ENCODE measurements around the gene ASIC5. TPM values are rescaled to one million over a fixed set of nuclear protein-coding genes. Genes with fewer than 3 reads are reported as not detected.
A peak's percentile ranks its signal among the peaks of the same experiment; 100 is the strongest.

Gene ASIC5
- total RNA-seq, 6 experiments from 2014 or later, result not detected

DNA sequence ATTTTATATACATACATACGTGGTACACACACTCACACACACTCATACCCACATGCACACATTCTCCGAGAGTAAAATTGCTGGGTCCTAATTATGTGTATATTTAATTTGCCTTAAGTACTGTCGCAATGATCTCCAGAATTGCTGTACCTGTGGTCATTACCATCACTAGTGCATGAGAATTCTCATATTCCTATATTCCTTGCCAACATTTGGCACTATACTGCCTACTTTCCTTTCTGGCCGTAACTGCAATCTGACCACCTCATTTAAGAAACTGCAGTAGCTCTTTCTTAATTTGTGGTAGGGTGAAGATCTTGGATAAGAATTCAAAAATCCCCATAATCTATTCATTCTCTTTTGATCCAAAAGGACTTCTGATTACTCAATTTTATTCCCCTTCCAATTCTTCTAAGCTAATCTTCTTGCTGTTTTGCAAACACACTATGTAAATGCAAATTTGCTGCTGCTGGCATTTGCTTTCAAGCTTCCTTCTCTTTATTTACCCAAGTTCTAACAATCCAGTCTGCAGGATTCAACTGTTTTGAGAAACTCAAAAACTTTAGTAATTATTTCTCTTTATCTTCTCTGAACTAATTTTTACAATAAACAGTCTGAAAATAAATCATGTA, 45.1 kb downstream of the ASIC5 start:
- Histone ChIP-seq H3K27me3 (no peaks in the 10 kb centered on the region), H3K4me3 (no peak overlapping the region), H3K9me3 (no peaks in the 10 kb centered on the region), H3K27ac (peak overlapping the region in 1 of 3 donors; percentile 27), H3K4me1 (peaks cover 0 to 19% (median 0%) of the 10 kb centered on the region in 4 donors), H3K36me3 (no peaks in the 10 kb centered on the region)
- WGBS (ENCODE audit: insufficient coverage, low coverage, low lambda C conversion rate, missing lambda C conversion rate), result 78% methylated on average over 4 of the region's 4 CpGs
- peak; percentile 51 to 82 (median 72) for ATAC-seq
- DNase-seq, result no peak
- TF ChIP-seq CTCF (IDR thresholded peaks at IDR 0.05) (no peak), POLR2A (IDR thresholded peaks at IDR 0.05) (no peak)
- intact Hi-C loops (cut with DNase I), result no loop called here

DNA sequence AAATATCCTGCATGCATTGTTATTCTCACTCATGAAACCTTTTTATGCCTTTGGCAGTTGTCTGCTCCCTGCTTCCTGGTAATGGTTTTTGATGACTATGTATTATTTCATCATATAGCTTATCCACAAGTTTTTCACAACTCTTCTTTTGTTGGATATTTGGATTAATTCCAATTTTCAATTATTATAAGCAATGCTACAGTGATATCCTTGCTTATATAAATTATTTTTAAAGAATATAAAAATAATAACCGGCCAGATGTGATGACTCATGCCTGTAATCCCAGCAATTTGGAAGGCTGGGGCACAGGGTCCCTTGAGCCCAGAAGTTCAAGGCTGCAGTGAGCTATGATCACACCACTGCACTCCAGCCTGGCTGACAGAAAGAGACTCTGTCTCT, 47.0 kb downstream of the ASIC5 start:
- H3K4me3 ChIP-seq, result no peak overlapping the region
- H3K36me3 ChIP-seq, result no peaks in the 10 kb centered on the region
- no peaks in the 10 kb centered on the region for H3K9me3 ChIP-seq
- no peak overlapping the region for H3K27ac ChIP-seq
- DNase-seq (no peak), ATAC-seq (peak in 2 of 4 donors; percentile 19 to 41)
- H3K27me3 ChIP-seq, result no peaks in the 10 kb centered on the region
- TF ChIP-seq CTCF (IDR thresholded peaks at IDR 0.05), result no peak
- TF ChIP-seq POLR2A (IDR thresholded peaks at IDR 0.05), result no peak
- peaks cover 0 to 19% (median 0%) of the 10 kb centered on the region in 4 donors for H3K4me1 ChIP-seq
- 61% methylated on average over 1 of the region's 1 CpG for WGBS (ENCODE audit: insufficient coverage, low coverage, low lambda C conversion rate, missing lambda C conversion rate)
- intact Hi-C loops (cut with DNase I), result no loop called here

DNA sequence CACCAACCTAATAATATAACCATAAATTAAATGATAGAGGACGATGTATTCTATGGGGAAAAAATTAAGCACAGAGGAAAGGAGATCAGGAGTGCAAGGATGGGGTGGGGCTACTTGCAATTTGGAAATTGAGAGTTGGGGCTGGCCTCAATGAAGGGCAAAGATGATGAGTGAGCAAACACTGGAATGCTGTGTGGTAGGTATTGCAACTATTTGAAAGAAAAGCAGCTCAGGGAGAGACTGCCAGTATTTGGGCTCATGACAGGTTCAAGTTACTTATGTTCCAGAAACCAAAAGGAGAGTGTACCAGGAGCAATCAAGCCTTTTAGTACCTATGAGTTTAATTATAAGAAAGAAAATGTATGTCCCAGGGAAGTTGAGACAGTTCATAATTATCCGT, 47.4 kb downstream of the ASIC5 start:
- Histone ChIP-seq H3K27me3 (no peaks in the 10 kb centered on the region), H3K36me3 (no peaks in the 10 kb centered on the region), H3K4me3 (no peak overlapping the region), H3K9me3 (no peaks in the 10 kb centered on the region), H3K27ac (no peak overlapping the region), H3K4me1 (peaks cover 0 to 19% (median 0%) of the 10 kb centered on the region in 4 donors)
- intact Hi-C loops (cut with DNase I), result no loop called here
- WGBS (ENCODE audit: insufficient coverage, low coverage, low lambda C conversion rate, missing lambda C conversion rate), result 86% methylated on average over 2 of the region's 2 CpGs
- ATAC-seq (peak in 2 of 4 donors; percentile 18 to 61), DNase-seq (no peak)
- TF ChIP-seq POLR2A (IDR thresholded peaks at IDR 0.05) (no peak), CTCF (IDR thresholded peaks at IDR 0.05) (no peak)

GRCh38 chr4:155811083-155811482, 55.0 kb downstream of the ASIC5 start:
- WGBS (ENCODE audit: insufficient coverage, low coverage, low lambda C conversion rate, missing lambda C conversion rate), result 88% methylated on average over 2 of the region's 2 CpGs
- TF ChIP-seq POLR2A (IDR thresholded peaks at IDR 0.05) (no peak), CTCF (IDR thresholded peaks at IDR 0.05) (no peak)
- intact Hi-C loops (cut with DNase I), result no loop called here
- ATAC-seq (no peak), DNase-seq (no peak)
- Histone ChIP-seq H3K4me1 (peaks cover 0 to 27% (median 2%) of the 10 kb centered on the region in 4 donors), H3K9me3 (no peaks in the 10 kb centered on the region), H3K27me3 (no peaks in the 10 kb centered on the region), H3K36me3 (no peaks in the 10 kb centered on the region), H3K27ac (no peak overlapping the region), H3K4me3 (no peak overlapping the region)
